NT2/D1 (cell line): ENCODE measurements around the gene NUDT1.

Source experiments
- SUZ12 ChIP-seq: IDR thresholded peaks from 2 replicates; pipeline ENCODE4 v1.6.1; 2011; ENCODE audit not compliant: insufficient read length, insufficient read depth; ENCODE audit errors: extremely low read depth
- YY1 ChIP-seq: IDR thresholded peaks from 2 replicates; pipeline ENCODE4 v1.6.1; 2011; ENCODE audit not compliant: insufficient read length, insufficient read depth
- ZNF274 ChIP-seq: IDR thresholded peaks from 2 replicates; pipeline ENCODE4 v1.6.1; 2011; ENCODE audit warnings: mild to moderate bottlenecking, low read depth, low read length

GRCh38 chr7:2218444-2218785, 23.6 kb upstream of the NUDT1 start:
- TF ChIP-seq SUZ12 (no peak), ZNF274 (no peak), YY1 (no peak)
